HEK293 (cell line): ENCODE measurements around the gene DCT.

Source experiments
- CTCF ChIA-PET: fragments of 350-600 bp; formaldehyde crosslinking; extraction: SDS; loops from one replicate; lab custom pipeline; 2021; ENCODE audit warnings: antibody characterized with exemption; lab: Yijun Ruan, JAX
- POLR2A ChIA-PET: fragments of 300-600 bp; formaldehyde crosslinking; extraction: SDS; loops from one replicate; lab custom pipeline; 2020; ENCODE audit warnings: antibody characterized with exemption, inconsistent platforms; lab: Yijun Ruan, JAX
- H3K27ac ChIP-seq: fragments of 200-500 bp; sonication (Bioruptor generic); 2 replicates; pipeline ENCODE4 v1.5.1; 2014; ENCODE audit warnings: low read depth, low read length, control low read depth, inconsistent platforms; ENCODE audit errors: extremely low read depth
- H3K36me3 ChIP-seq, 2 experiments: fragments of 200-500 bp in 1 of 2; sonication (Bioruptor generic) in 1 of 2; 1 replicate in 1 of 2; 2 replicates in 1 of 2; pipeline ENCODE4 v1.5.1; 2014 to 2017; ENCODE audit warnings: inconsistent platforms in 2 of 2, low read length in 2 of 2; ENCODE audit not compliant: control insufficient read depth in 2 of 2, insufficient read depth in 1 of 2
- H3K4me1 ChIP-seq: fragments of 200-500 bp; sonication (Bioruptor generic); 2 replicates; pipeline ENCODE4 v1.5.1; 2014; ENCODE audit warnings: mild to moderate bottlenecking, low read length, inconsistent platforms; ENCODE audit not compliant: control insufficient read depth, insufficient read depth
- H3K4me3 ChIP-seq: 2 replicates; pipeline ENCODE4 v1.5.1; 2011; ENCODE audit warnings: low read depth, mild to moderate bottlenecking, control low read depth, low read length, moderate library complexity
- H3K9me3 ChIP-seq: fragments of 200-500 bp; sonication (Bioruptor generic); 2 replicates; pipeline ENCODE4 v1.5.1; 2014; ENCODE audit warnings: low read depth, low read length, inconsistent platforms; ENCODE audit not compliant: control insufficient read depth, insufficient read depth
- GLI4 ChIP-seq: fragments of 450-650 bp; formaldehyde crosslinking; IDR thresholded peaks from 2 replicates; pipeline ENCODE4 v1.5.1; 2016; ENCODE audit warnings: missing biosample characterization, missing genetic modification characterization
- HIC1 ChIP-seq: fragments of 450-650 bp; formaldehyde crosslinking; IDR thresholded peaks from 2 replicates; pipeline ENCODE4 v1.5.1; 2016; ENCODE audit warnings: missing biosample characterization, missing genetic modification characterization
- IKZF3 ChIP-seq: fragments of 450-650 bp; IDR thresholded peaks from 2 replicates; pipeline ENCODE4 v1.5.0; 2018; ENCODE audit warnings: missing biosample characterization, mild to moderate bottlenecking, missing genetic modification characterization, moderate library complexity
- MYNN ChIP-seq: fragments of 450-650 bp; formaldehyde crosslinking; IDR thresholded peaks from 2 replicates; pipeline ENCODE4 v1.5.1; 2016; ENCODE audit warnings: missing biosample characterization, missing genetic modification characterization, borderline replicate concordance
- PRDM1 ChIP-seq: fragments of 450-650 bp; formaldehyde crosslinking; IDR thresholded peaks from 2 replicates; pipeline ENCODE4; 2016; ENCODE audit warnings: missing biosample characterization, missing genetic modification characterization
- TRIM28 ChIP-seq: IDR thresholded peaks from 2 replicates; pipeline ENCODE4 v1.6.1; 2011; ENCODE audit warnings: low read length, control low read depth, borderline replicate concordance
- YY1 ChIP-seq: fragments of 450-650 bp; formaldehyde crosslinking; IDR thresholded peaks from 2 replicates; pipeline ENCODE4 v1.5.1; 2018; ENCODE audit warnings: missing biosample characterization, missing genetic modification characterization
- ZFP69B ChIP-seq: fragments of 450-650 bp; formaldehyde crosslinking; IDR thresholded peaks from 2 replicates; pipeline ENCODE4 v1.5.1; 2016; ENCODE audit warnings: missing biosample characterization, missing genetic modification characterization
- ZNF10 ChIP-seq: fragments of 450-650 bp; formaldehyde crosslinking; IDR thresholded peaks from 2 replicates; pipeline ENCODE4 v1.5.1; 2017; ENCODE audit warnings: missing biosample characterization, missing genetic modification characterization
- ZNF112 ChIP-seq: fragments of 450-650 bp; formaldehyde crosslinking; IDR thresholded peaks from 2 replicates; pipeline ENCODE4 v1.5.0; 2017; ENCODE audit warnings: missing biosample characterization, missing genetic modification characterization
- ZNF19 ChIP-seq: fragments of 450-650 bp; formaldehyde crosslinking; IDR thresholded peaks from 2 replicates; pipeline ENCODE4; 2016; ENCODE audit warnings: missing biosample characterization, missing genetic modification characterization, low read depth
- ZNF202 ChIP-seq: fragments of 450-650 bp; formaldehyde crosslinking; IDR thresholded peaks from 2 replicates; pipeline ENCODE4 v1.5.1; 2016; ENCODE audit warnings: missing biosample characterization, missing genetic modification characterization, borderline replicate concordance
- ZNF211 ChIP-seq: fragments of 450-650 bp; formaldehyde crosslinking; IDR thresholded peaks from 2 replicates; pipeline ENCODE4 v1.5.1; 2016; ENCODE audit warnings: low read depth, missing biosample characterization, missing genetic modification characterization
- ZNF280D ChIP-seq: fragments of 450-650 bp; formaldehyde crosslinking; IDR thresholded peaks from 2 replicates; pipeline ENCODE4 v1.5.1; 2016; ENCODE audit warnings: missing biosample characterization, missing genetic modification characterization
- ZNF423 ChIP-seq: fragments of 450-650 bp; formaldehyde crosslinking; IDR thresholded peaks from 2 replicates; pipeline ENCODE4 v1.5.1; 2016; ENCODE audit warnings: missing biosample characterization, missing genetic modification characterization
- ZNF449 ChIP-seq: fragments of 450-650 bp; formaldehyde crosslinking; IDR thresholded peaks from 2 replicates; pipeline ENCODE4 v1.5.1; 2017; ENCODE audit warnings: missing biosample characterization, mild to moderate bottlenecking, missing genetic modification characterization, moderate library complexity
- ZNF514 ChIP-seq: fragments of 450-650 bp; formaldehyde crosslinking; IDR thresholded peaks from 2 replicates; pipeline ENCODE4 v1.5.1; 2016; ENCODE audit warnings: missing biosample characterization, missing genetic modification characterization
- ZNF530 ChIP-seq: fragments of 450-650 bp; formaldehyde crosslinking; IDR thresholded peaks from 2 replicates; pipeline ENCODE4 v1.5.1; 2016; ENCODE audit warnings: low read depth, missing biosample characterization, missing genetic modification characterization
- ZNF560 ChIP-seq: fragments of 450-650 bp; formaldehyde crosslinking; IDR thresholded peaks from 2 replicates; pipeline ENCODE4 v1.5.1; 2017; ENCODE audit warnings: missing biosample characterization, missing genetic modification characterization, borderline replicate concordance
- ZNF645 ChIP-seq: fragments of 450-650 bp; formaldehyde crosslinking; IDR thresholded peaks from 2 replicates; pipeline ENCODE4; 2016; ENCODE audit warnings: missing biosample characterization, missing genetic modification characterization
- ZNF664 ChIP-seq: fragments of 450-650 bp; formaldehyde crosslinking; IDR thresholded peaks from 2 replicates; pipeline ENCODE4 v1.5.1; 2016; ENCODE audit warnings: missing biosample characterization, missing genetic modification characterization
- ZNF777 ChIP-seq: fragments of 450-650 bp; formaldehyde crosslinking; IDR thresholded peaks from 2 replicates; pipeline ENCODE4 v1.5.1; 2017; ENCODE audit warnings: missing biosample characterization, missing genetic modification characterization, borderline replicate concordance
- ZSCAN16 ChIP-seq: fragments of 450-650 bp; formaldehyde crosslinking; IDR thresholded peaks from 2 replicates; pipeline ENCODE4 v1.5.1; 2016; ENCODE audit warnings: missing biosample characterization, missing genetic modification characterization
- ZSCAN30 ChIP-seq: fragments of 450-650 bp; IDR thresholded peaks from 2 replicates; pipeline ENCODE4 v1.5.1; 2018; ENCODE audit warnings: missing biosample characterization, mild to moderate bottlenecking, missing genetic modification characterization, moderate library complexity
- TF ChIP-seq, protein P1 (sequence below): fragments of 450-650 bp; formaldehyde crosslinking; IDR thresholded peaks from 2 replicates; pipeline ENCODE4 v1.5.1; 2017; ENCODE audit warnings: missing biosample characterization, missing genetic modification characterization
- TF ChIP-seq, protein P2 (sequence below): sonication (generic); formaldehyde crosslinking; IDR thresholded peaks from 2 replicates; pipeline ENCODE4 v1.8.1; 2022; ENCODE audit warnings: mild to moderate bottlenecking, moderate library complexity, missing genetic modification reagents

DCT gene

GRCh38 chr13:94431987-94432386 is 47.5 kb downstream of the DCT start:
- no peaks in the 10 kb centered on the region for H3K4me1 ChIP-seq
- CTCF ChIA-PET: interaction anchor here (10.2 kb wide), 1 partner anchor 185 kb away, joined by 170 read pairs; no protein-coding TSS in a partner anchor
- POLR2A ChIA-PET: no interaction called here
- H3K9me3 ChIP-seq: no peaks in the 10 kb centered on the region
- no peaks in the 10 kb centered on the region for H3K36me3 ChIP-seq
- H3K27ac ChIP-seq: no peak overlapping the region
- TF ChIP-seq MYNN (tag by site-specific recombination): no peak
- no peak for TF ChIP-seq ZNF645 (tag by site-specific recombination)
- no peak for TF ChIP-seq ZNF202 (tag by site-specific recombination)
- TF ChIP-seq YY1 (tag by site-specific recombination): no peak
- no peak for TF ChIP-seq TRIM28
- TF ChIP-seq ZNF449 (tag by site-specific recombination): no peak
- no peak for TF ChIP-seq ZSCAN16 (tag by site-specific recombination)
- no peak for TF ChIP-seq ZNF664 (tag by site-specific recombination)
- TF ChIP-seq, protein P1, sequence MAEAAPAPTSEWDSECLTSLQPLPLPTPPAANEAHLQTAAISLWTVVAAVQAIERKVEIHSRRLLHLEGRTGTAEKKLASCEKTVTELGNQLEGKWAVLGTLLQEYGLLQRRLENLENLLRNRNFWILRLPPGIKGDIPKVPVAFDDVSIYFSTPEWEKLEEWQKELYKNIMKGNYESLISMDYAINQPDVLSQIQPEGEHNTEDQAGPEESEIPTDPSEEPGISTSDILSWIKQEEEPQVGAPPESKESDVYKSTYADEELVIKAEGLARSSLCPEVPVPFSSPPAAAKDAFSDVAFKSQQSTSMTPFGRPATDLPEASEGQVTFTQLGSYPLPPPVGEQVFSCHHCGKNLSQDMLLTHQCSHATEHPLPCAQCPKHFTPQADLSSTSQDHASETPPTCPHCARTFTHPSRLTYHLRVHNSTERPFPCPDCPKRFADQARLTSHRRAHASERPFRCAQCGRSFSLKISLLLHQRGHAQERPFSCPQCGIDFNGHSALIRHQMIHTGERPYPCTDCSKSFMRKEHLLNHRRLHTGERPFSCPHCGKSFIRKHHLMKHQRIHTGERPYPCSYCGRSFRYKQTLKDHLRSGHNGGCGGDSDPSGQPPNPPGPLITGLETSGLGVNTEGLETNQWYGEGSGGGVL (tag by site-specific recombination): no peak
- TF ChIP-seq GLI4 (tag by site-specific recombination): no peak
- TF ChIP-seq ZNF10 (tag by site-specific recombination): no peak
- no peak for TF ChIP-seq ZNF514 (tag by site-specific recombination)
- H3K4me3 ChIP-seq: no peak overlapping the region

- ChIA-PET POLR2A (no interaction called here), CTCF (interaction anchor here (1.1 to 10.2 kb wide), 2 partner anchors 15 to 186 kb away, joined by 5 to 170 read pairs; no protein-coding TSS in a partner anchor)
- H3K36me3 ChIP-seq: no peaks in the 10 kb centered on the region
- no peak overlapping the region for H3K4me3 ChIP-seq
- TF ChIP-seq ZSCAN30: no peak
- no peak for TF ChIP-seq IKZF3 (tag by site-specific recombination)
- TF ChIP-seq, protein P2, sequence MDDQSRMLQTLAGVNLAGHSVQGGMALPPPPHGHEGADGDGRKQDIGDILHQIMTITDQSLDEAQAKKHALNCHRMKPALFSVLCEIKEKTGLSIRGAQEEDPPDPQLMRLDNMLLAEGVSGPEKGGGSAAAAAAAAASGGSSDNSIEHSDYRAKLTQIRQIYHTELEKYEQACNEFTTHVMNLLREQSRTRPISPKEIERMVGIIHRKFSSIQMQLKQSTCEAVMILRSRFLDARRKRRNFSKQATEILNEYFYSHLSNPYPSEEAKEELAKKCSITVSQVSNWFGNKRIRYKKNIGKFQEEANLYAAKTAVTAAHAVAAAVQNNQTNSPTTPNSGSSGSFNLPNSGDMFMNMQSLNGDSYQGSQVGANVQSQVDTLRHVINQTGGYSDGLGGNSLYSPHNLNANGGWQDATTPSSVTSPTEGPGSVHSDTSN (CRISPR knock-in tag): no peak
- TF ChIP-seq PRDM1 (tag by site-specific recombination): no peak
- TF ChIP-seq ZNF19 (tag by site-specific recombination): no peak
- TF ChIP-seq ZNF560 (tag by site-specific recombination): no peak
- TF ChIP-seq ZNF530 (tag by site-specific recombination): no peak
- TF ChIP-seq HIC1 (tag by site-specific recombination): no peak
- no peak for TF ChIP-seq ZNF777
- TF ChIP-seq ZFP69B (tag by site-specific recombination): no peak
- TF ChIP-seq ZNF423 (tag by site-specific recombination): no peak
- no peak for TF ChIP-seq ZNF280D (tag by site-specific recombination)
- TF ChIP-seq ZNF211: no peak
- TF ChIP-seq ZNF112 (tag by site-specific recombination): no peak
- H3K4me1 ChIP-seq: no peaks in the 10 kb centered on the region
- no peaks in the 10 kb centered on the region for H3K9me3 ChIP-seq
- H3K27ac ChIP-seq: no peak overlapping the region
Measured at GRCh38 chr13:94431574-94431973, 47.9 kb downstream of the DCT start.
